H1 (cell line): ENCODE results near the gene TOMM7. TPM values are rescaled to one million over a fixed set of nuclear protein-coding genes. Genes with fewer than 3 reads are reported as not detected.
"Not testable (repeated sequence)": the region's sequence is repeated elsewhere in the genome, so short reads cannot be mapped to it uniquely, and the experiment has no call there.

Source experiments
- CTCF ChIA-PET: fragments of 300-600 bp; sonication (Branson Sonifier 250); formaldehyde crosslinking; loops from one replicate; lab custom pipeline; 2021; ENCODE audit not compliant: partially characterized antibody; lab: Charles Lee
- POLR2A ChIA-PET: fragments of 300-600 bp; sonication (Branson Sonifier 250); formaldehyde crosslinking; loops from one replicate; lab custom pipeline; 2021; ENCODE audit warnings: inconsistent platforms; ENCODE audit not compliant: partially characterized antibody; lab: Charles Lee
- DNase-seq, 2 experiments: peaks; one replicate each; pipeline versions ENCODE4 v3.0.0 to v3.0.0-alpha.2; 2010 to 2022; ENCODE audit warnings: low spot score in 2 of 2, low read depth in 1 of 2, mixed read lengths in 1 of 2
- FAIRE-seq: peaks from 2 replicates; lab custom pipeline; 2011; peaks lifted over from hg19 to GRCh38; lab: Jason Lieb, UNC
- H2AFZ ChIP-seq: 2 replicates; pipeline ENCODE4 v1.8.1; 2012; ENCODE audit warnings: low read length, inconsistent platforms
- H2AK5ac ChIP-seq: 2 replicates; pipeline ENCODE4 v1.6.1; 2013; ENCODE audit warnings: low read depth, low read length
- H2BK120ac ChIP-seq: replicated peaks from 2 replicates; pipeline ENCODE3; 2013; ENCODE audit warnings: low read depth, low read length, inconsistent platforms
- H2BK12ac ChIP-seq: 2 replicates; pipeline ENCODE4 v1.6.1; 2013; ENCODE audit warnings: low read depth, low read length
- H2BK15ac ChIP-seq: 2 replicates; pipeline ENCODE4 v1.6.1; 2013; ENCODE audit warnings: low read length
- H2BK20ac ChIP-seq: 2 replicates; pipeline ENCODE4 v1.6.1; 2013; ENCODE audit warnings: low read length
- H2BK5ac ChIP-seq: 2 replicates; pipeline ENCODE4 v1.6.1; 2013; ENCODE audit warnings: low read depth, low read length
- H3K14ac ChIP-seq: 2 replicates; pipeline ENCODE4 v1.6.1; 2013; ENCODE audit warnings: inconsistent platforms; ENCODE audit not compliant: insufficient read length
- H3K18ac ChIP-seq: 2 replicates; pipeline ENCODE4 v1.6.1; 2013; ENCODE audit warnings: low read length; ENCODE audit errors: extremely low read depth
- H3K23ac ChIP-seq: 2 replicates; pipeline ENCODE4 v1.6.1; 2013; ENCODE audit warnings: inconsistent platforms; ENCODE audit not compliant: insufficient read length
- H3K23me2 ChIP-seq: 2 replicates; pipeline ENCODE4 v1.6.1; 2013; ENCODE audit warnings: low read depth, low read length
- H3K27ac ChIP-seq: 2 replicates; pipeline ENCODE4 v1.6.1; 2011; ENCODE audit warnings: low read depth, low read length, inconsistent platforms
- H3K27me3 ChIP-seq, 4 experiments: replicated peaks in 1 of 4; 1 replicate in 1 of 4; 2 replicates in 3 of 4; pipeline versions ENCODE4 v1.6.1 to v1.8.1; 2011 to 2013; ENCODE audit warnings: low read length in 3 of 4, mild to moderate bottlenecking in 3 of 4, inconsistent platforms in 2 of 4, mixed read lengths in 2 of 4, moderate library complexity in 1 of 4; ENCODE audit not compliant: control insufficient read depth in 3 of 4, insufficient read depth in 3 of 4; ENCODE audit errors: extremely low read depth in 1 of 4
- H3K36me3 ChIP-seq, 4 experiments: 2 replicates each; pipeline versions ENCODE4 v1.6.1 to v1.8.1; 2011 to 2013; ENCODE audit warnings: mild to moderate bottlenecking in 4 of 4, low read length in 3 of 4, moderate library complexity in 2 of 4, control low read depth in 1 of 4, inconsistent platforms in 1 of 4; ENCODE audit not compliant: insufficient read depth in 4 of 4, control insufficient read depth in 2 of 4
- H3K4ac ChIP-seq: replicated peaks from 2 replicates; pipeline ENCODE3; 2013; ENCODE audit warnings: low read length, low read depth, mixed read lengths, inconsistent platforms; ENCODE audit not compliant: insufficient read length
- H3K4me1 ChIP-seq, 4 experiments: replicated peaks in 1 of 4; 1 replicate in 1 of 4; 2 replicates in 3 of 4; pipeline versions ENCODE4 v1.6.1 to v1.8.1; 2011 to 2013; ENCODE audit warnings: low read length in 3 of 4, inconsistent platforms in 2 of 4, mixed read lengths in 1 of 4; ENCODE audit not compliant: insufficient read depth in 4 of 4, control insufficient read depth in 3 of 4
- H3K4me2 ChIP-seq, 2 experiments: 2 replicates each; pipeline versions ENCODE4 v1.6.1 to v1.8.1; 2011 to 2013; ENCODE audit warnings: low read depth in 2 of 2, low read length in 2 of 2, control low read depth in 1 of 2, inconsistent platforms in 1 of 2, mild to moderate bottlenecking in 1 of 2; ENCODE audit not compliant: insufficient read depth in 1 of 2
- H3K4me3 ChIP-seq, 4 experiments: fragments of 200-600, 300-600 bp in 1 of 4; sonication (generic), shearing (Covaris generic), sonication (Bioruptor Twin) in 1 of 4; 2 replicates each; pipeline versions ENCODE4 v1.5.1 to v1.8.1; 2011 to 2016; ENCODE audit warnings: low read length in 4 of 4, low read depth in 3 of 4, control low read depth in 2 of 4, inconsistent platforms in 2 of 4, mild to moderate bottlenecking in 2 of 4, mixed read lengths in 1 of 4, moderate library complexity in 1 of 4; ENCODE audit not compliant: insufficient read depth in 2 of 4; ENCODE audit errors: extremely low read depth in 1 of 4
- H3K56ac ChIP-seq: replicated peaks from 2 replicates; pipeline ENCODE3; 2013; ENCODE audit warnings: low read depth, mild to moderate bottlenecking, mixed read lengths, low read length, inconsistent platforms; ENCODE audit not compliant: insufficient read length
- H3K79me1 ChIP-seq: 2 replicates; pipeline ENCODE4 v1.6.1; 2013; ENCODE audit warnings: low read depth, low read length, control low read depth
- H3K79me2 ChIP-seq, 2 experiments: 2 replicates each; pipeline versions ENCODE4 v1.6.1 to v1.8.1; 2012 to 2013; ENCODE audit warnings: low read length in 2 of 2, mild to moderate bottlenecking in 2 of 2, inconsistent platforms in 1 of 2; ENCODE audit not compliant: insufficient read depth in 2 of 2, control insufficient read depth in 1 of 2
- H3K9ac ChIP-seq, 4 experiments: replicated peaks in 1 of 4; 1 replicate in 1 of 4; 2 replicates in 3 of 4; pipeline versions ENCODE4 v1.6.1 to v1.8.1; 2011 to 2013; ENCODE audit warnings: low read depth in 3 of 4, low read length in 3 of 4, control low read depth in 2 of 4, mild to moderate bottlenecking in 2 of 4, moderate library complexity in 2 of 4, inconsistent platforms in 1 of 4; ENCODE audit errors: extremely low read depth in 1 of 4
- H3K9me3 ChIP-seq, 2 experiments: 2 replicates each; pipeline versions ENCODE4 v1.6.1 to v1.8.1; 2012 to 2013; ENCODE audit warnings: mild to moderate bottlenecking in 2 of 2, moderate library complexity in 2 of 2, control low read depth in 1 of 2, inconsistent platforms in 1 of 2, low read depth in 1 of 2, low read length in 1 of 2, mixed read lengths in 1 of 2; ENCODE audit not compliant: insufficient read depth in 2 of 2
- H4K20me1 ChIP-seq, 2 experiments: replicated peaks in 1 of 2; 2 replicates each; pipeline versions ENCODE3 to v1.8.1; 2011 to 2013; ENCODE audit warnings: inconsistent platforms in 2 of 2, low read length in 2 of 2, mild to moderate bottlenecking in 1 of 2; ENCODE audit not compliant: insufficient read depth in 2 of 2, control insufficient read depth in 1 of 2
- H4K5ac ChIP-seq: 2 replicates; pipeline ENCODE4 v1.6.1; 2013; ENCODE audit warnings: low read length, low read depth, mixed read lengths, inconsistent platforms; ENCODE audit not compliant: insufficient read length
- H4K8ac ChIP-seq: 2 replicates; pipeline ENCODE4 v1.8.0; 2013; ENCODE audit warnings: mild to moderate bottlenecking, moderate library complexity, low read length, inconsistent platforms; ENCODE audit not compliant: insufficient read depth; ENCODE audit errors: extremely low read depth
- H4K91ac ChIP-seq: replicated peaks from 2 replicates; pipeline ENCODE3; 2013; ENCODE audit warnings: low read length, mixed read lengths, inconsistent platforms; ENCODE audit not compliant: insufficient read length
- EGR1 ChIP-seq: IDR thresholded peaks from 2 replicates; pipeline ENCODE4 v1.6.1; 2011; ENCODE audit warnings: low read depth, low read length, borderline replicate concordance
- SIN3A ChIP-seq, 2 experiments: IDR thresholded peaks in 1 of 2; conservative IDR thresholded peaks in 1 of 2; 2 replicates each; pipeline ENCODE4 v1.6.1; 2011 to 2012; ENCODE audit warnings: low read length in 2 of 2, improper control_type of control experiment in 1 of 2, low read depth in 1 of 2, mild to moderate bottlenecking in 1 of 2
- WGBS, 2 experiments: shearing (Covaris generic) in 1 of 2; methylation state at CpG; one replicate each; pipeline versions ENCODE4 v1.1.6 to v1.1.7; 2013 to 2015; ENCODE audit warnings: low lambda C conversion rate in 2 of 2, mixed read lengths in 2 of 2, inconsistent platforms in 1 of 2, low coverage in 1 of 2, missing lambda C conversion rate in 1 of 2; ENCODE audit not compliant: insufficient replicate concordance in 2 of 2, insufficient coverage in 1 of 2, insufficient read length in 1 of 2; ENCODE audit errors: extremely low coverage in 1 of 2, missing lambda C conversion rate in 1 of 2; 5-methylcytosine and 5-hydroxymethylcytosine counted together
- polyA plus RNA-seq, 7 experiments: library from polyadenylated mRNA; depleted of rRNA in 3 of 7; stranded (reverse) in 5 of 7; unstranded in 2 of 7; fragments of >200 nt in 5 of 7; fragments of 200-250 nt in 2 of 7; gene quantifications; 1 replicate in 5 of 7; 2 replicates in 1 of 7; 4 replicates in 1 of 7; pipeline versions ENCODE4 v1.2.1 to v1.2.3, GENCODE V29; 2011 to 2013; ENCODE audit warnings: missing spikeins in 2 of 7, mixed read lengths in 2 of 7
- total RNA-seq: library from RNA; stranded (reverse); fragmentation: NEBNext Ultra II Directional; extraction: Animal tissue kit (Norgen Biotek cat#: 25700); gene quantifications from 2 replicates; pipeline ENCODE4 v1.2.1, GENCODE V29; 2021

TOMM7 gene
- total and polyA plus RNA-seq, 2 of the 8 experiments (the other 6 are each of a cell fraction or from before 2014, with no cell fraction given), result 389 to 508 TPM

- TF ChIP-seq SIN3A (conservative IDR thresholded peaks at IDR 0.05 in 1 of 2, IDR thresholded peaks at IDR 0.05 in 1 of 2; ENCODE audit: low read depth in 1 of 2, low read length in 2 of 2) (no peak), EGR1 (no peak)
These were observed 28.5 kb upstream of the TOMM7 start (continued) for GRCh38 chr7:22851145-22851544.

- H2BK12ac ChIP-seq, H3K9ac ChIP-seq, H3K4ac ChIP-seq, H4K91ac ChIP-seq, H3K23me2 ChIP-seq, H3K9me3 ChIP-seq, H3K18ac ChIP-seq, H3K27ac ChIP-seq, H2AK5ac ChIP-seq, H4K8ac ChIP-seq, H2BK15ac ChIP-seq, H3K79me1 ChIP-seq, H3K79me2 ChIP-seq, H3K27me3 ChIP-seq, FAIRE-seq, DNase-seq, H2AFZ ChIP-seq, H3K56ac ChIP-seq, H2BK5ac ChIP-seq, H4K20me1 ChIP-seq, H3K4me2 ChIP-seq, H4K5ac ChIP-seq, H3K14ac ChIP-seq, H3K4me3 ChIP-seq, H3K36me3 ChIP-seq, H3K23ac ChIP-seq, H2BK120ac ChIP-seq, H2BK20ac ChIP-seq: not testable (repeated sequence)
- POLR2A ChIA-PET, result interaction anchor here (1.3 kb wide), 1 partner anchor 28 kb away, joined by 4 read pairs; the partner anchor contains the start of gene TOMM7
- CTCF ChIA-PET, result interaction anchor here (0.7 to 4.1 kb wide), 7 partner anchors 9 to 931 kb away, joined by 3 to 20 read pairs (median 4); no protein-coding TSS in a partner anchor
- H3K4me1 ChIP-seq, result peaks cover 0 to 13% (median 10%) of the 10 kb centered on the region in 4 experiments; a peak in 5 of 7 replicates
- no CpG with 5 or more reads among the region's 1 CpG for WGBS, 2 experiments
These were observed 27.7 kb upstream of the TOMM7 start for GRCh38 chr7:22850394-22850793.
